ENCODE results near the gene KAT2A.

DNA sequence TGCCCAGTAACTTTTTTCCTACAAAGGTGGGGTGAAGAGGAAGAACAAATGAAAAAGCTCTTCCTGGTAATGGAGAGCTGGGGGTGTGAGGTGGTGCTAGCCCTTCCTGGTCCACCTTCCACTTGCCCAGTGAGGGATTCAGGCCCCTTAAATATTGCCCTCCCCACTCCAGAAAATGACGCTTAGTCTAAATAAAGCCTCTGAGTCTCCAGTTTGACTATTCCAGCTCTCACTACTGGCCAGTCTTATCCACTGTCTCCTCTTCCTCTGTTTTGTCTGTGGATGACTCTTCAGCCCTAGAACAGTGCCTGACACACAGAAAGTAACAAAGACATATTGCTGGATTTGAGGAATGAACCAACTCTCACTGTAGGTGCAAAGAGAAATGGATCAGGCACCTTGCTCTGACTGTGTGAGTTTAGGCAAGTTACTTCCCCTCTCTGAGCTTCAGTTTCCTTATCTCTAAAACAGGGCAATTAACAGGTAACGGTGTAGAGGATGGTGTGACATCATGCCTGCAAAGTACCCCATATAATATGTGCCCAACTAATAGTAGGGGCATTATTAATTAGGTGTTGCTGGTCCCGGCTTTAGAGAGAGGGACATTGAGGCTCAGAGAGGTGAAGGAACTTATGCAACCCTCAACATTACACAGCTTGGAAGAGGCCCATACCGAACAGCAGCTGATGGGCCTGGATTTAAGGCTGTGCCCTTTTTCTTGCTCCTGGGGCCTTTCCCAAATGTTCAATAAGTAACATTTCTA is 44.2 kb downstream of the KAT2A start:
- TF ChIP-seq RAD21 (IDR thresholded peaks at IDR 0.05; ENCODE audit: low read depth) = no peak
- TF ChIP-seq, protein P1, sequence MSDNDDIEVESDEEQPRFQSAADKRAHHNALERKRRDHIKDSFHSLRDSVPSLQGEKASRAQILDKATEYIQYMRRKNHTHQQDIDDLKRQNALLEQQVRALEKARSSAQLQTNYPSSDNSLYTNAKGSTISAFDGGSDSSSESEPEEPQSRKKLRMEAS (IDR thresholded peaks at IDR 0.05) = no peak
- no peak for TF ChIP-seq TEAD4 (IDR thresholded peaks at IDR 0.05)
- TF ChIP-seq TCF12 (IDR thresholded peaks at IDR 0.05; ENCODE audit: low read depth) = no peak
- TF ChIP-seq FOXM1 (IDR thresholded peaks at IDR 0.05; ENCODE audit: borderline replicate concordance, low read depth) = no peak
- no peak for TF ChIP-seq CEBPB (IDR thresholded peaks at IDR 0.05)
- TF ChIP-seq YY1 (IDR thresholded peaks at IDR 0.05; ENCODE audit: low read depth) = no peak
- no peak for TF ChIP-seq NFIC (IDR thresholded peaks at IDR 0.05)
- no peak for TF ChIP-seq TAF1 (IDR thresholded peaks at IDR 0.05; ENCODE audit: low read depth)
- no peak for TF ChIP-seq EP300 (IDR thresholded peaks at IDR 0.05; ENCODE audit: borderline replicate concordance)
- TF ChIP-seq ZBTB7A (IDR thresholded peaks at IDR 0.05; ENCODE audit: low read depth) = no peak
- TF ChIP-seq, protein P2, sequence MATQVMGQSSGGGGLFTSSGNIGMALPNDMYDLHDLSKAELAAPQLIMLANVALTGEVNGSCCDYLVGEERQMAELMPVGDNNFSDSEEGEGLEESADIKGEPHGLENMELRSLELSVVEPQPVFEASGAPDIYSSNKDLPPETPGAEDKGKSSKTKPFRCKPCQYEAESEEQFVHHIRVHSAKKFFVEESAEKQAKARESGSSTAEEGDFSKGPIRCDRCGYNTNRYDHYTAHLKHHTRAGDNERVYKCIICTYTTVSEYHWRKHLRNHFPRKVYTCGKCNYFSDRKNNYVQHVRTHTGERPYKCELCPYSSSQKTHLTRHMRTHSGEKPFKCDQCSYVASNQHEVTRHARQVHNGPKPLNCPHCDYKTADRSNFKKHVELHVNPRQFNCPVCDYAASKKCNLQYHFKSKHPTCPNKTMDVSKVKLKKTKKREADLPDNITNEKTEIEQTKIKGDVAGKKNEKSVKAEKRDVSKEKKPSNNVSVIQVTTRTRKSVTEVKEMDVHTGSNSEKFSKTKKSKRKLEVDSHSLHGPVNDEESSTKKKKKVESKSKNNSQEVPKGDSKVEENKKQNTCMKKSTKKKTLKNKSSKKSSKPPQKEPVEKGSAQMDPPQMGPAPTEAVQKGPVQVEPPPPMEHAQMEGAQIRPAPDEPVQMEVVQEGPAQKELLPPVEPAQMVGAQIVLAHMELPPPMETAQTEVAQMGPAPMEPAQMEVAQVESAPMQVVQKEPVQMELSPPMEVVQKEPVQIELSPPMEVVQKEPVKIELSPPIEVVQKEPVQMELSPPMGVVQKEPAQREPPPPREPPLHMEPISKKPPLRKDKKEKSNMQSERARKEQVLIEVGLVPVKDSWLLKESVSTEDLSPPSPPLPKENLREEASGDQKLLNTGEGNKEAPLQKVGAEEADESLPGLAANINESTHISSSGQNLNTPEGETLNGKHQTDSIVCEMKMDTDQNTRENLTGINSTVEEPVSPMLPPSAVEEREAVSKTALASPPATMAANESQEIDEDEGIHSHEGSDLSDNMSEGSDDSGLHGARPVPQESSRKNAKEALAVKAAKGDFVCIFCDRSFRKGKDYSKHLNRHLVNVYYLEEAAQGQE (IDR thresholded peaks at IDR 0.05; ENCODE audit: low read depth) = no peak
